ENCODE measurements around the gene IQSEC3. TPM values are rescaled to one million over a fixed set of nuclear protein-coding genes. Genes with fewer than 3 reads are reported as not detected.

The IQSEC3 gene
- total RNA-seq, 1 donor from 2014 or later = under 0.01 TPM

DNA sequence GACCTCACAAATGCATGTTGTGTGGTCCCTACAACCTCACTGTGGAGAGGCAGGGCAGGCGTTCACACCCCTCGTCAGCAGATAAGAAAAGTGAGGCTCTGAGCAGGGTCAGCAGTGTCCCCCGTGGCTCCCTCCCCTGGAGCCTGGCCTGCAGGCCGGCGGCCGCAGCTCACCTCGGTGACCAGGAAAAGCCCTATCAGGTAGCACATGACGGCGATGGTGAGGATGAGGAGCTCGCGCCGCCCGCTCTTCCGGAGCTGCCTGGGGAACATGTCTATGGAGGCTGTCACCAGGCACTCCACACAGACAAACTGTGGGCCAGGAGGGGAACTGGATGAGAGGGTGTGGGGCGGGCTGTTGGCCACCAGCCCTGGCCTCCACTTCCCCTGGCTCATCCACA is 129.4 kb downstream of the IQSEC3 start:
- DNase-seq (ENCODE audit: low read depth in 2 of 2) = no peak

DNA sequence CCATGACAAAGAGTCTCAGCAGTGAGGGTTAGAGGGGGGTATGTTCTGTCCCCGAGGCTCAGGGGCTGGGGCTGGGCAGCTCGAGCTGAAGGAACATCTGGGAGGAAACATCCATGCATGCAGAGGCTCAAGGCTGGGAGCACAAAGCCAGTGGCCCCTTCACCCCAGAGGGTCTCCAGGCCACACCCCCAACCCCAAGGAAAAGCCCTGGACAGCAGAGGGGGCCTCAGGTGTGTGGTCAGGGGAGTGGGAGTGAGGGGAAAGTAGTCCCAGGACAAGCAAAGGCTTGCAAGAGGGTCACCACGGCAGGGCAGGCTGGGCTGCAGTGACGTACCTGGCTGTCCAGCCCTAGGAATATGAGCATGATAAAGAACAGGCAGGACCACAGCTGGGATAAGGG is 129.9 kb downstream of the IQSEC3 start:
- no peak for DNase-seq (ENCODE audit: low read depth in 2 of 2)

DNA sequence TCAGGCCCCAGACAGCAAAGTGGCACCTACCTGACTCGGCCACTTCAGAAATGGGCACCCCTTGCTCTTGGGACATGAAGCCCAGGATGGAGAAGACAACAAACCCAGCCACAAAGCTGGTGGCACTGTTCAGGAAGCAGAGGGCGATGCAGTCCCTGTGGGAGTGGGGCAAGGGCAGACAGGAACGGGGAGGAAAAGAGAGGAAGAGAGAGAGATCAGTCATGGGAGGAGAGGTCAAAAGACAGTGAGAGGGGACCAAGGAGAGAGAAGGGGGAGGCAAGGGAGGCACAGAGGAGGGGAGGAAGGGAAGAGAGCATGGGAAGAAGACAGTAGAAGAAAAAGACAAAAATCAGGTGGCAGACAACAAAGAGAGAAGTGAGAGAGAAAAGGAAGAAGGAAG is 130.8 kb downstream of the IQSEC3 start:
- no peak for DNase-seq (ENCODE audit: low read depth in 2 of 2)

DNA sequence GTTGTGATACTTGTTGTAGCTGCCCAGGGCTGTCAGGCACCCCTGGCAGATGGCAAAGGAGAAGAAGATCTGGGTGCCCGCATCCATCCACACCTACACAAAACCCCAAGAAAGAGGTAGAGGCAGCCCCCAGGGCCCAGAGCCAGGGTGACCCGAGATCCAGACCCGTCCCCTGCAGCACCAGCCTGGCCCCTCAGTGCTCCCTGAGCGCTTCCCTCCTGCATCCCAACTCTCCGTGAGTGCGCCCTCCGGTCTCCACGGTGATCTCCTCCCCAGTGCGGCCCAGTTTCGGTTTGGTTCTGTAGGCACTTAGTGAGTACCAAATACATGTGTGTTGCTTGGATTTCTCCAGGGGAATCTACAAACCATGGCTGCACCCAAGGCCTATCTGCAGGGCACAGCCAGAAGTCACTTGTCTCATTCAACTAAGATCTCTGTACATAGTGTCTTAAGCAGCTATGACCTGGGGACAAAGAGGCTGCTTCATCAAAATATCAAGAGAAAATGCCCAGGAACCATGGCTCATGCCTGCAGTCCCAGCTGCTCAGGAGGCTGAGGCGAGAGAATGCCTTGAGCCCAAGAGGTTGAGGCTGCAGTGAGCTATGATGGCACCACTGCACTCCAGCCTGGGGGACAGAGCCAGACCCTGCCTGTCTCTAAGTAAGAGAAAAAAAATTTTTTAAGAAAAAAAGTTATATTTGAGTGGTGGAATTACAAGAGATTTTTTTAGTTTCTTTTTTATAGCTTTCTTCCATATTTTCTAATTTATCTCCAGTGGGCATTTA is 131.5 kb downstream of the IQSEC3 start:
- DNase-seq (ENCODE audit: low read depth in 2 of 2) = no peak

DNA sequence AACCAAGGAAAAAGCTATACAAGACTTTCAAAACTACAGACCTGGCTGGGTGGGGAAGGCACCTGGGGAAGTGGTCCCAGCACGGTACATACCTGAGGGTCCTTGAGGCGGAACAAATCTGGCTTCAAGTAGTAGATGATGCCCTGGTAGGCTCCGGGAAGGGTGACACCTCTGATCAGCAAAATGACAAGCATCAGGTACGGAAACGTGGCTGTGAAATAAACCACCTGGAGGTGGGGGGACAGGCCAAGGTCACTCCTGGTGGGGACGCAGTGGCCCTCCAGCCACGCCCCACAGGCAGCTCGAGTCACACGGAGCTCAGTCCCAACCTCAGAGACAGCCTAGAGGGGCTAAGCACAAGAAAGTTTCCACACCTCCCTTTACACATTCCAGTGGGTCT is 132.1 kb downstream of the IQSEC3 start:
- no peak for DNase-seq (ENCODE audit: low read depth in 2 of 2)

DNA sequence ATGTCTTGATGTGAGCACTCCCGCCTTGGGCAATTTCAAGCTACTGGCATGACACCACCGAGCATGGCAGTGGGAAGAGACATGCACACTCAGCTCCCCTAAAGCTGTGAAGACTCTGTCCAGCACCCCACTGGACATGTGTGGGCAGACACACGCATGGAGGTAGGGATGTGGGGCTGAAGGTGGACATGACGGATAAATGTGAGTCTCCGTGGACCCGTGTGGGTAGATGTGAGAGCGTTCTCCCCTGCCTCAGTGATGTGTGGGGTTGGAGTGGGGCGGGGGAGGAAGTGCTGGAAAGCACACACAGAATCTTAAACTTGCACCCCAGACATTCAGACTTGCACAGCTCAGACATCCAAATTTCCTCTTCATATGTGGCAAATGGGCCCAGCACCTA is 134.8 kb downstream of the IQSEC3 start:
- no peak for DNase-seq (ENCODE audit: low read depth in 2 of 2)

DNA sequence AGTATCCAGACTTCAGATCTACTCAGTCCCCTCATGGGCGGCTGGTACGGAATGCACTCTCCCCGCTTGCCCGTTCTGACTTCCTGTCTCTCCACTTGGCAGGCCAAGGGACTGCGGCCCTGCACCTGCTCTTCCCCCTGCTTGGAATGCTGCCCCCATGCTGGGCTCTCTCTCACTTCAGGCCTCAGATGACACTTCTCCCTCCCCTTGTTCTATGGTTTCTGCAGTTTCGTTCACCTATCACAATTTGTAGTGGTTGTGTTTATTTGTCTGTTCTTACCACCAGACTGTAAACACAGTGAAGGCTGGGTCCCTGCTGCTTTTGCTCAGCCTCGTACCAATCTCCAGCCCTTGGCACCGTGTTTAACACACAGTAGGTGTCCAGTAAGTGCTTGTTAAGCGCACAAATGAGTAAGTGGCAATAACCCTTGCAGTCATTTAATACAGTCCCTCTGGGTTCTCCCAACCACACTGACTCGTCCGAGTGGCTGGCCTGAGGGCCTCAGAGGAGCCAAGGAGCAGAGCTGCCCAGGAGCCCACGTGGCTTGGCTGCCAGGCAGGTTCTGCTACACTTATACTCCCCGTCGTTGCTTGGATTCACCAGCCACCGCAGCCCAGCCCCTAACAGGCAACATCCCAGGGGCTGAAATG is 135.6 kb downstream of the IQSEC3 start:
- DNase-seq (ENCODE audit: low read depth in 2 of 2) = no peak

DNA sequence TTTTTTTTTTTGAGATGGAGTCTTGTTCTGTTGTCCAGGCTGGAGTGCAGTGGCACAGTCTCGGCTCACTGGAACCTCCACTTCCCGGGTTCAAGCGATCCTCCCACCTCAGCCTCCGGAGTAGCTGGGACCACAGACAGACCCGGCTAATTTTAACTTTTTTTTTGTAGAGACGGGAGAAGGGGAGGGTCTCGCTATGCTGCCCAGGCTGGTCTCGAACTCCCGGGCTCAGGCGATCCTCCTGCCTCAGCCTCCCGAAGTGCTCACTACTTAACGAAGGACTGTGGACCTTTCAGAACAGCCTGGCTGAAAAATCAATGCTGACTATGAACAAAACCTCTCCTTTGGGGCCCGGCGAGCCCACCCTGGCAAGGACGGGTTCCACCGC is 136.5 kb downstream of the IQSEC3 start:
- DNase-seq (ENCODE audit: low read depth in 2 of 2) = no peak

DNA sequence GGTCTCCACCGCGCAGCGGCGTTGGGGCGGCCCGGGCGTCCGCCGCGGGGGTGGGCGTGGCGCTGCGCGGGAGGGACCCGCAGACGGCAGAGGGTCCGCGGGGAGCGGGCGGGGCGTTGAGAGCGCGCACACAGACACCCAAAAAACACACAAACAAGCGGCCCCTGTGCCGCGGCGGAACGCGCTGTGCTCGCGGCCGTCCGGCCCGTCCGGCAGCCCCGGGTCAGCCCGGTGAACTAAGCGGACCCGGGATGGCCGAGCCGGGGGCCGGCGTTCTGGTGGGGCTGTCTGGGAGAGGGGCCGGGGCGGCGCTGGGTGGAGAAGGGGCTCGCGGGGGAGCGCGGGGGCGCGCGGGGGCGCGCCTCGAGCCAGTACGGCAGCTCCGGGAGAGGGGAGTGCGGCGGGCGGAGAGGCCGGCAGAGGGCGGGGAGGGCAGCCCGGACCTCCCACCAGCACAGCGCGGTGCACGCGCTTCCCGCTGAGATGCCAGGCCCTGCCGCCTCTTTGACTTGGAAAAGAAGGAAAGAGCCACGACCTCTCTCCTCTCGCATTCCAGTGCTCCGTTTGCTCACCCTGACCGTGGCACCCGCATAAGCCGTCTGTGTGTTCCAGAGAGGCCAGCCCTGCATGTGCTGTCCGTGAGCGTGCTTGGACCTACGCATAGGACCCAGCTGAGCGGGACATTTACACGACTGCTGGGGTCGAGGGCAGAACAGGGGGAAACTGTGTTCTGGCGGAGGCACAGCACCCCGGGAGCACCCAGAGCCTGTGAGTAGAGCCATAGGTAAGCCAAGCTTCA is 137.1 kb downstream of the IQSEC3 start:
- DNase-seq (ENCODE audit: low read depth in 2 of 2) = peak in 1 of 2 donors; percentile 24

DNA sequence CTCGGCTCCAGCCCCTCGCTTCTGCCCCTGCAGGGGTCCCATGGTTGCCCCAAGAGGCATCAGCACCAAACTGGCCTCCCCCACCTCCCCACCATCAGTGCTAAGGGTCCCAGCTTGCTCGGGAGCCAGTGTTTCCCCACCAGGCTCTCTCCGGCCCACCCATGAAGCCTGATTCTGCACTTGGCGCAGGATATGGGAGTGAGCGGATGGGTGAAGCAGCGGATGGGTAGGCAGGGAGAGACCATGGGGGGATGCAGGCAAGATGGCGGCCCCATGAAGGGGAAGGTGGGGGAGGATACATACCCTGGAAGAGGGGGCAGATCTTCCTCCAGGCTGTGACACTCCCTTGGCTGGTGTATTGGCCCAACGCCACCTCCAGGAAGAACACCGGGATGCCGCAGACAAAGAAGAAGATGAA is 137.7 kb downstream of the IQSEC3 start:
- no peak for DNase-seq (ENCODE audit: low read depth in 2 of 2)

DNA sequence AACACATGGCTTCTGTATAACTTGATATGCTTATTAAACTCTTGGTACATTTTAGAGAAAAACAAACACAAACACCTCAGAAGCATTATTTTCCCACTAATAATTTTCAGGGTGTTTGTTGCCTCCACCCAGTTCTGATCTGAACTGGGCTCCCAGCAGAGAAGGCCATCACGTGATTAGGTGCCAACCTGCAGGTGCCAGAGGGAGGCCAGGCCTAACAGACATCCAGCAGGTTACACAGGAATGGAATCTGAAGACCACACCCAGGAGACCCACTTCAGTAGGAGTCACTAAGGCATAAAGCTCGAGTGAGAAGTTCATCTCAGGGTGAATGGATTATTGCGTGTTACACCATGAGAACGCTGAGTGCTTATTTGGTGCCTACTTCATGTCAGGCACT is 138.5 kb downstream of the IQSEC3 start:
- no peak for DNase-seq (ENCODE audit: low read depth in 2 of 2)

DNA sequence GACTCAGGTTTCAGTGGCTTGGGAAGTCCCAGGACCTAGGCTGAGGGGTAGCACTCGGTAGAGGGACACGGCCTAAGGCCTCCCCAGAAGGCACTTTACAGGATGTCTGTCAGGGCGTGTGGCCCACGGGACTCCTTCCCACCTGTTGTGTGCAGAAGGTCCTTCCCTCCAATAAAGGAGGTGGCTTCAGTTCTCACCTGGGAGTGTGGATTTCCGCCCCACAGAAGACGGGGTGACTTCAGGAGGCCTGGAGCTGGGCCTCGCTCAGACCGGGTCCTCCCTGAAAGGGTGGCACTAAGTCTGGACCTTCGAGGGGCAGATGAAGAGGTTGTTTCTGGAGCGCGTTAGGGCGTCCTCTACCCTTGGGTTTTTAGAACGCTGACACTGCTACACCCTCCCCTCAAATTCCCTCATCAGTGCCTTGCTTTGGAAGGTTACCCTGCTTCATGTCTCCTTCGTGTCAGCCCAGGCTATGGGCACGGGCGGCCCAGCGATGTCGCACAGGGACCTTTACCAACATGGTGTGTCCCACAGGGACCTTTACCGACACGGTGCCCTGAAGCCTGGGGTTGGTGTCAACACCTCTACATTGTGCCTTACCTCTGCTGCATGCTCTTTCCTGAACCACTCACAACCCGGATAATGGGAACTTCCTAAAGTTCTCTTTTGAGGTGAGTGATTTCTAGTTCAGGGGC is 140.3 kb downstream of the IQSEC3 start:
- DNase-seq (ENCODE audit: low read depth in 2 of 2) = no peak

DNA sequence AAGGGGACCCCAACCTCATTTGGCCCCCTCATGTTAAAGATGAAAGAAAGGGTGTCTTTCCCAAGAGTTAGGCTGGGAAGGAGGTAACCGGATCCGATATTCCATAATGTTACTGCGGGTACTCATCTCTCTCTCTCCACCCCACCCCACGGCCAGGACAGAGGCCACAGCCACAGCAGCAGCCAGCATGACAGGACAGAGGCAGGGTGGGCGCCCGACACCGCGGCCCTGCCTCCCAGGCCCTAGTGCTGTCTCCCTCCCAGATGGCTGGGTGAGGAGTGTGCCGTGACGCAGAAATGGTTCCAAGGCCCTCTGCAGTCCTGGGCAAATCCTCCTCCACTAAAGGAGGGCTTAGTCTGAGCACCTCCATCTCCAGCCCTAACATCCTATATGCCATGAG is 141.2 kb downstream of the IQSEC3 start:
- no peak for DNase-seq (ENCODE audit: low read depth in 2 of 2)

DNA sequence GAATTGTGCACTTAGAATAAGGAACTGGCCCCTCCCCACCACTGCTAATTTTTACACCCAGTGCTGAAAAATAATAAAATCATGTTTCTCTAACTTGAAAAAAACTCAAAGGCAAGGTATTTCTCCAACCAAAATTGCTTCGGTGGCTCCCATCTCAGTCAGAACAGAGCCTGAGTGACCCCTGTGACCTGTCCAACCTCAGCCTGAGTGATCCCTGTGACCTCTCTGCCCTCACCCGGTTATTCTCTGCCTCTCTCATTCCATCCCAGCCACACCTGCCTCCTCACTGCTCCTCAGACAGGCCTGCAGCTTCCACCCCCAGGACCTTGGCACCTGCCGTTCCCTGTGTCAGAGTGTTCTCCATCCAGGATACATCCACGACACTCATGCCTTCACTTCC is 142.2 kb downstream of the IQSEC3 start:
- DNase-seq (ENCODE audit: low read depth in 2 of 2) = no peak

DNA sequence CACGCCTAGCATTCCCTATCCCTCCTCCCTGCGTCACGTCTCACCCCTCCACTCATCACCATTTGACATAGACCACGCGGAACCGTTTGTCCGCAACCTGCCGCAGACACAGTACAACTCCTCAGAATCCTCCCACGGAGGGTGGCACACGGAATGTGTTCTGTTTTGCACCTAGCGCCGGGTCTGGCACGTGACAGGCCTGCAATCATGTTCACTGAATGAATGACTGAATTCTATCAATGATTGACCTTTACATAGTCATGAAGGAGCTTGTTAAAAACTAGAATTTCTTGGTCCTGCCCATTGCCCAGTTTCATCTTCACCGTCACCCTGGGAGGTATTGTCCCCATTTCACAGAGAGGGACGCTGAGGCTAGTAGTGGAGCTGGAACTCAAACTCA is 142.7 kb downstream of the IQSEC3 start:
- no peak for DNase-seq (ENCODE audit: low read depth in 2 of 2)

DNA sequence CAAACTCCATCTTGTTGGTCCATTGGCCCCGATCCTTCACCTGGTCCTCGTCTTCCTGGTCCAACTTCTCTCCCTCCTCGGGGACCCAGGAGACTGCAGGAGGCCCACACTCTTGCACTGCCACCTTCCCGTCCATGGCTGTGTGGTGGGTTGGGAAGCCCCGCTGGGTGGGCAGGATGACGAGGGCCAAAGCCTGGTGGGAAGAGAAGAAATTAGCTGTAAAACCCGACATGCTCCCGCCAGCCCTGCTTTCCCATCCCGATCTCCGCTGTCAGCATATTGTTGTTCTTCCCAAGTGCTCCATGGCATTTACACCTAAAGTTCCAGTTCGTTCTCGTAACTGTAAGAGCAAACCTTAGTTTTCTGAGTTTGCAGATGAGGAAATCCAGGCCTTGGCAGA is 143.3 kb downstream of the IQSEC3 start:
- DNase-seq (ENCODE audit: low read depth in 2 of 2) = no peak

DNA sequence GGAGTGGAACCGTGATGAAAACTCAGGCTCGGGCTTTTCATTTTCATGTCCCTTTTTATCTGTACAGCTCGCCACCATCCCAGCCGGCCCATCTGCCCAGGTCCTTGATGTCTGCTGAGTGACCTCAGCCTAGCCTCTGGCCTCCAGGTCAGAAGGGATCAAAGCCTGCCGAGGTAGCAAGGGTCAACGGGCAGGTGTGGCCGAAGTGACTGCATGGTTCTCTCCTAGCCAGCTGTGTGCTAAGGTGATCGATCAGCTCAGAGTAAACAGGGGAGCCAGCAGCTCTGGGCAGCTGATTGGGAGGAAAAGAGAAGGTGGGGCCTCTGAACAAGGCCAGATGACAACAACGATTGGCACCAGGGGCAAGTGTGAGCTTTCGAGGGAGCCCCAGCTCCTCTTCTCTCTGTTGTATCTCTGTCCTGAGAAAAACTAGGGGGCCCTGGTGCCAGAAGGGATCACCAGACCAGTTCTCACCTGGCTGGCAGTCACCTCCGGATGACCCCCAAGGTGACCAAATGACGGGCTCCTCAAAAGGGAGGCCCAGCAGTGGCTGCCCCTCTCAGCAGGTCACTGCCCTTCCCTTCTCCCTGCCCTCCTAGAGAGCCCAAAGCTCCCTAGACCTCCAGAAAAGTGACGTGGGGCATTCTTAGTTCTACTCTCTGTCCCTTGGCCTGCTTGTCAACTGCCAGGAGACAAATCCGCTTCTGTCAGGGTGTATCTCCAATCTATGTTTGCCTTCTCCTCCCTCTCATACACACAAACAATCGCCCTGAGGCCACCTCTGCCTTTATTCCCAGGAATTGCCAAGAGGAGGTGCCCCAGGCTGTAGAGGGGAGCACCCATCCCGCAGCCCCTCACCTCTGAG is 143.9 kb downstream of the IQSEC3 start:
- no peak for DNase-seq (ENCODE audit: low read depth in 2 of 2)

DNA sequence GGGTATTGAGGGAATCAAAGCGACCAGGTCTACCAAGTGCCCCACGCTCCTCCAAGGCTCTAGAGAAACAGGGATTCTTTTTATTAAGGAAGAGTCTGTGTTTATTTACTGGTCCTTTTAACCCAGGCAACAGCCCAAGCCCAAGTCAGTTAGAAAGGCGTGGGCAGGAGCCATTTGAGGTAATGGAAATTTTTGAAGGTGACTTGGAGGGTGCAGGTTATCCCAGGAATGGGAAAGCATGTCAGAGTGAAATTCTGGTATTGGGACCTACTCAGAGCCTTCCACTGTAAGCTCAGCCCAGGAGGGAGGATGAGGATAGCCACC is 144.5 kb downstream of the IQSEC3 start:
- DNase-seq (ENCODE audit: low read depth in 2 of 2) = no peak

DNA sequence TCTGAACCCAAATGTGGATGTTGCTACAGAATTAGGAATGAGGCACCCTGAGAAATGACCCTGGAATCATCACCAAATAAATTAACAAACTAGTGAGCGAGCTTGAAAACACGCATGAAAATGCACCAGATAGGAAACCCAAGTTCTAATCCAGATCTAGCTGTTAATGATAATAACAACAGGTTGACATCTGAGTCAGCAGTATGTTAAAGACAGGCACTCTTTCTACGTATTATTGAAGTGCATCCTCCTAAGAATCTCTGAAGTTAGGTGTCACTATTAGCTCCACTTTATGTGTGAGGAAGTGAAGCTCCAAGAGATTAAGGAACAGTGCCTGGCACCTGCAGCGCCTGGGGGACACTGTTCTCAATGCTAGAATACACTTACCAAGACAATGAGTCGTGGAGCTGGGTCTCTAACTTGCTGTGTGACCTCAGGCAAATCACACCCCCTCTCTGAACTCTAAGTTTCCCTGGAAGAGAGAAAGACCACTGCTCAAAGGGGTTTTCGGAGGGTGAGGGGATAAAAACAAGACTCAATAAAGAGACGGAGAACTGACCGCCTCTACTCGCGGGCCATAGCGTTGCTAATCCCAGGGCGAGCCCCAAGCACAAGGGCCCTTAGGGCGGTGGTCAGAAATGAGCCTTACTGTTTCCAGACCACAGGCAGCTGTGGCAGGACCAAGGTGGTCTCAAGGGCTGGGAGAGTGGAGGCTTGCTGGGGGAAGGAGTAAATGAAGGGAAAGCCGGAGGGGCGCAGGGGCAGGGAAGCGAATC is 145.3 kb downstream of the IQSEC3 start:
- no peak for DNase-seq (ENCODE audit: low read depth in 2 of 2)

DNA sequence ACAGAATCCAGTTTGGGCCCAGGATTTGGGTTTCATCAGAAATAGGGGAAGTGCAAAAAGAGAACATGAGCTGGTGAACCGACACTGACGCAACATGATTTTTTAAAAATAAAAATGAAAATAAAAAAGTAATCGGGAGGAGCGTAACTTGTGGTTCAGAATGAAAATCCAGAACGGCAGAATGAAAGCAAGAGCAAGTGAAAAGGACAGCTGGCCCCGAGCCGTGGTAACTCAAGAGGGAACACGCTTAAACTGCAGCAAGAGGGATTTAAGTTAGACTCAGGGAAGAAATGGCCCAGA is 145.8 kb downstream of the IQSEC3 start:
- DNase-seq (ENCODE audit: low read depth in 2 of 2) = no peak
